Effector memory CD4-positive, alpha-beta T cell (primary cell): Measurements from ENCODE around the gene FHIP1A.
A peak's percentile ranks its signal among the peaks of the same experiment; 100 is the strongest.
"Not testable (repeated sequence)": the region's sequence is repeated elsewhere in the genome, so short reads cannot be mapped to it uniquely, and the experiment has no call there.

Source experiments
- DNase-seq, 3 donors: peaks; one replicate each; pipeline ENCODE4 v3.0.0-alpha.2; 2020
- H3K27ac ChIP-seq: 2 replicates; pipeline ENCODE4 v1.7.0; 2013; ENCODE audit warnings: mild to moderate bottlenecking, low read length, moderate library complexity; ENCODE audit not compliant: insufficient read depth, poor library complexity, severe bottlenecking
- H3K27me3 ChIP-seq: replicated peaks from 2 replicates; pipeline ENCODE4 v1.7.0; 2013; ENCODE audit warnings: mild to moderate bottlenecking, low read length; ENCODE audit not compliant: insufficient read depth, control insufficient read depth, poor library complexity, severe bottlenecking
- H3K36me3 ChIP-seq: 2 replicates; pipeline ENCODE4 v1.7.0; 2013; ENCODE audit warnings: mild to moderate bottlenecking, low read length, moderate library complexity; ENCODE audit not compliant: control insufficient read depth, insufficient read depth
- H3K4me1 ChIP-seq: 2 replicates; pipeline ENCODE4 v1.7.0; 2013; ENCODE audit warnings: low read length, mild to moderate bottlenecking; ENCODE audit not compliant: control insufficient read depth, insufficient read depth, poor library complexity, severe bottlenecking
- H3K4me3 ChIP-seq: 2 replicates; pipeline ENCODE4 v1.7.0; 2013; ENCODE audit warnings: low read length, low read depth, mild to moderate bottlenecking; ENCODE audit not compliant: insufficient read depth, poor library complexity, severe bottlenecking
- H3K9me3 ChIP-seq: 2 replicates; pipeline ENCODE4 v1.7.0; 2013; ENCODE audit warnings: mild to moderate bottlenecking, low read length, moderate library complexity; ENCODE audit not compliant: control insufficient read depth
- total RNA-seq, 3 donors: gene quantifications; one replicate each; lab custom pipeline; 2026; lab: John Stamatoyannopoulos, UW

The FHIP1A gene
- 4.8 to 5.7 (median 5.2) reads per million in 3 donors for total RNA-seq

DNA sequence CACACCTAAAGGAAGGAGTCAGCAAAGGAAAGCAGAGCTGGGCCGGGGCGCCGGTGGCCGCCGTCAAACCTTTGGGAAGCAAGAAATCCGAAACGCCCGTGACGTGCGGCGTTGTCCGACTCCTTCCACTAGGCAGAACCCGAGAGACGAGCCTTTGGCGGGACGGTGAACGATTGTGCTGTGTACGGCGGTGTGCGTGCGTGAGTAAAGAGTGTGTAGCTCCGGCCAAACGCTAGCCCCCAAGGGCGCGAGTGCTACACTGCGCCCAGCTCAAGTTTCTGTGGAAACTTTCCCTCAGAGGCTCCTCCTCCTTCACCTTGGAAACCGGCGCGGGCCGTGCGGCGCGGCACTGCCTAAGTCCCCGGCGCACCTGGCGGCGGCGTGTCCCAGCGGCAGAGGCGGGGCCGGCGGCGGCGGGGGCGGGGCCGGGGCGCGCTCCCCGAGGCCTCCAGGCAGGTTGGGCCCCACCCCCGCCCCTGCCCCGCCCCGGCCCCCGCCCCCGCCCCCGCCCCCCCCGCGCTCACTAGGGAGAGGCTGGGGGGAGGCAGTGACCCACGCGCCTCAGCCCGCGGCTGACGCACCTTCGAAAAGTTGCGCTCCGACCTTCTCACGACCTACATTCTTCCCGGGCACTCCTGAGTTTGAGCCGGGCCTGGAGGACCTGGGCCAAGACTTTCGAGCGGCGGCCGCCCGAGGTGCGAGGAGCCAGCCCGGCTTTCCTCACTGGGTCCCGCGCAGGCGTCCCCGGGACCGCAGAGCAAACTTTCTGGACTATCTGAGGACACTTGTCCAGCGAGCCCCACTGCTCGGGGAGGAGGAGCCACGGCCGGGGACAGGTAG is at the start of gene FHIP1A:
TSS of gene FHIP1A (plus strand) at position 547 of the 840 bp plus-strand sequence. CDS start 157,084 bp downstream, outside the sequence.
- no peaks in the 10 kb centered on the region for H3K36me3 ChIP-seq
- H3K27ac ChIP-seq, result peak within 1 kb of the TSS; percentile 37
- H3K9me3 ChIP-seq, result no peaks in the 10 kb centered on the region
- peak; percentile 80 to 83 (median 82) for DNase-seq
- peaks cover 16% of the 10 kb centered on the region for H3K4me1 ChIP-seq
- H3K27me3 ChIP-seq, result no peaks in the 10 kb centered on the region
- peak within 1 kb of the TSS; percentile 69 for H3K4me3 ChIP-seq

DNA sequence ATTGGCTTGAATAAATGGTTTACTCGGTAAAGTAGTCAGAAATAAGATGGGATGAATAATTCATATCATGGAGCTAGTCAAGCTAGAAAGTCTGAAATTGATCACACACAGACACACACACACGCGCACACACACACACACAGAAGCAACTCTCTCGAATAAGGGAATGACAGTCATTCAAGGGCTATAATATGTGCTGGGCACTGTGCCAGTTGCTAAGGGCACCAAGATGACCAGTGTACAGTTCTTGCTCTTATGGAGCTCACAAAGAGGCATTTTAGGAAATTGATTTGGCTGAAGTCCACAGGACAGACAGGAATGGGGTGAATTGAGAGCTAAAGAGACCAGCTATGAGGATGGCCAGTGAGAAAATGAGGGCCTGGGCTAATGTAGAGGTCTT is 49.4 kb upstream of the FHIP1A start:
- Histone ChIP-seq H3K4me3 (no peak overlapping the region), H3K4me1 (no peaks in the 10 kb centered on the region), H3K9me3 (no peaks in the 10 kb centered on the region), H3K36me3 (no peaks in the 10 kb centered on the region), H3K27ac (no peak overlapping the region), H3K27me3 (no peaks in the 10 kb centered on the region)
- DNase-seq, result no peak

DNA sequence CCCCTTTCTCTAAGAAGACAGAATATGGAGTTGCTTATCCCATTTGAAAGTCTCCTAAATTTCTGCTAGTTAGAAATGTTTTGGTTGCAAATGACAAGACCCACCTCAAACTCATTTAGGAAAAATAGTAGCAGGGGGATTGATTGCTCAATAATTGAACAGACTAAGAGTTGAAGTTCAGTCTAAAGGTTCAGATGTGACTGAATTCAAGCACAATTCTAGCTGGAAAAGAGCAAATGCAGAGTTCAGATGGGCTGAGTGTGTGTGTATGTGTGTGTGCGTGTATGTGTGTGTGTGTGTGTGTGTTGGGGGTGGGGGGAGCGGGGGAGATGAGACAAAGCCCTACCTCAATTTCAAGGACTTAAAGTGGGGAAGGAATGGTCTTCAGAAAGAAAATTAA is 47.9 kb upstream of the FHIP1A start:
- no peaks in the 10 kb centered on the region for H3K36me3 ChIP-seq
- H3K27ac ChIP-seq, result no peak overlapping the region
- H3K27me3 ChIP-seq, result no peaks in the 10 kb centered on the region
- no peaks in the 10 kb centered on the region for H3K4me1 ChIP-seq
- H3K4me3 ChIP-seq, result no peak overlapping the region
- no peaks in the 10 kb centered on the region for H3K9me3 ChIP-seq
- DNase-seq, result no peak

DNA sequence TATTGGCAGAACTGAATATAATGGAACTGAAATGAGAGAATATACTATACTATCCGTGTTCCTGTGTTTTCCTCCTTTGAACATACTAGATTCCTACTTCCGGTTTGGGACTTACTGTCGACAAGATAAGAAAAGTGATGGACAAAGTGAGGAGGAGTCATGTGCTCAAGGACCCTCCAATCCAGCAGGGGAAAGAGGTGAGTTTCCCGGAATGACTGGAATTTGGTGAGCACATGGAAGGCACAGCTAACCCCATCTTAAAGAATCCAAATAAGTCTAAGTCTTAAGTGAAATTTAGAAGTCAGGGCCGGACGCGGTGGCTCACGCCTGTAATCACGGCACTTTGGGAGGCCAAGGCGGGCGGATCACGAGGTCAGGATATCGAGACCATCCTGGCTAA is 47.0 kb upstream of the FHIP1A start:
- Histone ChIP-seq H3K27me3 (no peaks in the 10 kb centered on the region), H3K4me1 (no peaks in the 10 kb centered on the region), H3K27ac (no peak overlapping the region), H3K36me3 (no peaks in the 10 kb centered on the region), H3K9me3 (no peaks in the 10 kb centered on the region), H3K4me3 (no peak overlapping the region)
- no peak for DNase-seq

DNA sequence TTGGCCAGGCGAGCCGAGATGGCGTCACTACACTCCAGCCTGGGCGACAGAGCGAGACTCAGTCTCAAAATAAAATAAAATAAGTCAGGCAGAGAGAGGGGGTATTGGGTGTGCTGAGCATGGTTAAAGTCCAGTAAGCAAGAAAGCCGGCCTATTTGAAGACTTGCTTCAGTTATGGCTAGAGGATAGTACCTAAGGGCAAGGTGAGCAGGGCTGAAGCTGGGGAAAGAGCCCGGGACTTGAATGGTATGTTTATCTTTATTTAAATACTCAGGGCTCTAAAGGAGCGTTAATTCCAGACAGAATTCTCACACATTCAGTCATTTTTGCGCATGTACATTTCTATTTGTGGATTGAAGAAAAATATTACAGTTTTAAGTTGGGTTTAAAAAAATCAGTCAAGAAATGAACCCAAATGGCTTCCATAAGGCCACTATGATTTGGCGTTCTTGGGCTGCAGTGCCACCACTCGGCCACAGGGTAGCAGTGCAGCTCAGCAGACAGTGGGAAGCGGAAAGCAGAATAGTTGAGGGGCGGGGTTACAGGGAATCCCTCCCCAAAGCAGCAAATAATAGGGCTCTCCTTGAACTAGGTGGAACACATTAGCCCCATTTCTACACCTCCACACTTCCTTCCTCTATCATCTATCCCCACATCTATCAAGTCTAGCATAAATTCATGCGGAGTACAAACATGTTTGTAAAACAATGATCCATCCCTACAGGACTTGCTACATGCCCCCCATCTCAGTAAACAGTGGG is 46.4 kb upstream of the FHIP1A start:
- Histone ChIP-seq H3K9me3 (no peaks in the 10 kb centered on the region), H3K27ac (no peak overlapping the region), H3K4me1 (no peaks in the 10 kb centered on the region), H3K27me3 (no peaks in the 10 kb centered on the region), H3K36me3 (no peaks in the 10 kb centered on the region), H3K4me3 (no peak overlapping the region)
- DNase-seq, result peak; percentile 48 to 57 (median 50)

DNA sequence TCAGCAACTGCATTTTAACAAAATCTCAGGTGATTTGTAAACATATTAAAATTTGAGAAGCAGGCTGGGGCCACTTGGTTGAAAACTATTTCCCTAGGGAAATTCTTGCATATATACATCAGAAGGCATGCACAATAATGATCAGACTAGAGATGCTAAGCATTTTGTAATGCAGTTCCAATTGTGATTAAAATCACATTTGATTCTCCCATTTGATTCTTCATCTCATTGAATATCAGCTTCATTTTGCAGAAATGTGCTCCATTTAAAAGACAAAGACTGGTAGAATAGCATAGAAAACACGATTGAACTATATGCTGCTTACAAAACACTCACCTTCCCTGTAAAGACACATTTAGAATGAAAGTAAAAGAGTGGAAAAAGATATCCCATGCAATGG is 32.4 kb upstream of the FHIP1A start:
- H3K4me3 ChIP-seq, result no peak overlapping the region
- H3K4me1 ChIP-seq, result no peaks in the 10 kb centered on the region
- no peak for DNase-seq
- no peaks in the 10 kb centered on the region for H3K9me3 ChIP-seq
- no peaks in the 10 kb centered on the region for H3K36me3 ChIP-seq
- no peaks in the 10 kb centered on the region for H3K27me3 ChIP-seq
- no peak overlapping the region for H3K27ac ChIP-seq

DNA sequence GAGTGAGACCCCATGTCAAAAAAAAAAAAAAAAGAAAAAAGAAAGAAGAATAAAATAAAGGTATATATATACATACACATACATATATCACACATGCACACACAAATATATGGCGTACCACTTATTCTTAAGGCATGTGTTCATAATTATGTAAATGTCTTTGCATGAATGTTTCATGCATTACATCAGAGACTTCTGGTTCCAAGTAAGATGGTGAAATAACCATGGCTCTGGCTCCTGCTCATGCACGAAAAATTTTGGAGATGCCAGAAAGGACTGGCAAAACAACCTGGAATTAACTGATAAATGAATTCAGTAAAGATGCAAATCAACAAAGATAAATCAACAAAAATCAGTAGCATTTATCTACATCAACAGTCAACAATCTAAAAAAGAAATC is 19.7 kb upstream of the FHIP1A start:
- Histone ChIP-seq H3K9me3 (no peaks in the 10 kb centered on the region), H3K36me3 (no peaks in the 10 kb centered on the region), H3K27me3 (no peaks in the 10 kb centered on the region), H3K4me1 (no peaks in the 10 kb centered on the region), H3K4me3 (no peak overlapping the region), H3K27ac (no peak overlapping the region)
- DNase-seq, result no peak

DNA sequence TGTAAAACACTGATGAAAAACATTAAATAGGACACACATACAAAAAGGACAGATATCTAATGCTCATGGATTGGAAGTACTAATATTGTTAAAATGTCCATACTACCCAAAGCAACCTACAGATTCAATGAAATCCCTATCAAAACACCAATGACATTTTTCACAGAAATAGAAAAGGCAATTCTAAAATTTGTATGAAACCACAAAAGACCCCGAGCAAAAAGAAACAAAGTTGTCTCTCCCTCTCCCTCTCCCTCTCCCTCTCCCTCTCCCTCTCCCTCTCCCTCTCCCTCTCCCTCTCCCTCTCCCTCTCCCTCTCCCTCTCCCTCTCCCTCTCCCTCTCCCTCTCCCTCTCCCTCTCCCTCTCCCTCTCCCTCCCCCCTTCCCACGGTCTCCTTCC is 19.2 kb upstream of the FHIP1A start:
- not testable (repeated sequence) for H3K9me3 ChIP-seq, H3K4me1 ChIP-seq, DNase-seq

DNA sequence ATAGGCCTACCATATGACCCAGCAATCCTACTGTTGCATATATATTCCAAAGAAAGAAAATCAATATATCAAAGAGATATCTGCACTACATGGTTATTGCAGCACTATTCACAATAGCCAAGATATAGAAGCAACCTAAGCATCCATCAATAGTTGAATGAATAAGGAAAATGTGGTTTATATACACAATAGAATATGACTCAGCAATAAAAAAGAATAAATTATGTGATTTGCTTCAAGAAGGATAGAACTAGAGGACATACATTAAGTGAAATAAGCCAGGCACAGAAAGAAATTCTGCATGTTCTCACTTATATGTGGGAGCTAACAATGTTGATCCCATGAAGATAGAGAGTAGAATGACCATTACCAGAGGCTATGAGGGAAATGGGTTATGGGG is 13.1 kb upstream of the FHIP1A start:
- no peaks in the 10 kb centered on the region for H3K4me1 ChIP-seq
- DNase-seq, result no peak

More for the DNA sequence above, 19.2 kb upstream of the FHIP1A start:
- not testable (repeated sequence) for H3K27me3 ChIP-seq, H3K4me3 ChIP-seq, H3K36me3 ChIP-seq, H3K27ac ChIP-seq

DNA sequence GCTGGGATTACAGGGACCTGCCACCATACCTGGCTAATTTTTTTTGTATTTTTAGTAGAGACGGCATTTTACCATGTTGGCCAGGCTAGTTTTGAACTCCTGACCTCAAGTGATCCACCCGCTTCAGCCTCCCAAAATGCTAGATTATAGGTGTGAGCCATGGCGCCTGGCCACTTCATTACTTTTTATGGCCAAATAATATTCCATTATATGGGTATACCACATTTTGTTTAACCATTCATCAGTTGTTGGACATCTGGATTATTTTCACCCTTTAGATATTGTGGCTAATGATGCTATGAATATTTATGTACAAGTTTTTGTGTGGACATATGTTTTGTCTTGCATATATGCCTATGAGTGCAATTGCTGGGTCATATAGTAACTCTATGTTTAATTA is 8.6 kb upstream of the FHIP1A start:
- no peak overlapping the region for H3K27ac ChIP-seq
- no peaks in the 10 kb centered on the region for H3K4me1 ChIP-seq
- H3K4me3 ChIP-seq, result no peak overlapping the region
- no peak for DNase-seq
- no peaks in the 10 kb centered on the region for H3K27me3 ChIP-seq
- no peaks in the 10 kb centered on the region for H3K9me3 ChIP-seq
- no peaks in the 10 kb centered on the region for H3K36me3 ChIP-seq

More for the DNA sequence above, 13.1 kb upstream of the FHIP1A start:
- Histone ChIP-seq H3K36me3 (no peaks in the 10 kb centered on the region), H3K27me3 (no peaks in the 10 kb centered on the region), H3K9me3 (no peaks in the 10 kb centered on the region), H3K4me3 (no peak overlapping the region), H3K27ac (no peak overlapping the region)
